PC-9 (cell line): ENCODE data around the gene ST8SIA2.

Experiments
- EZH2 ChIP-seq: fragments of 200-600 bp; sonication (generic); IDR thresholded peaks from 2 replicates; pipeline ENCODE4 v1.8.0; 2017; ENCODE audit warnings: antibody characterized with exemption, low read depth
- TF ChIP-seq, protein P1 (sequence below): fragments of 200-600 bp; sonication (generic); conservative IDR thresholded peaks from 2 replicates; pipeline ENCODE4 v1.6.1; 2017; ENCODE audit warnings: mixed run types, antibody characterized with exemption, mild to moderate bottlenecking, moderate library complexity

DNA sequence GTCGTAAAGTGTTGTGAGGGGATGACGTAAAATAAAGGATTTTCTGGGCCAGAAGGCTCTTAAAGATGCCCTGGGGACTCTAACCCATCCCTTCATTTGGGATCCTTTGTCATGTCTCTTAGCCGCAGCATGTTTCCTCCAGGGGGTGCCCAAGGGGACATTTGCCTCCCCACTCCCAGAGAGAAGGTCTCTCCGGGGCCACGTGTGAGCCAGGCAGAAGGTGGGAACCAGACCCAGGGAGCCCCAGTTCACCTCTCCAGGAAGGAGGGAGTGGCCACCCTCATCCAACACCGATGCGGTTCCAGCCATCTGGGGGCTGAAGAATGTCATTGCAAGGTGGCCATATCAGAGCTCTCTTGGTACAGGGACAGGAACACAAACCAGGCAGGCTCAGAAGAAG lies 25.2 kb downstream of the ST8SIA2 start:
- TF ChIP-seq, protein P1, sequence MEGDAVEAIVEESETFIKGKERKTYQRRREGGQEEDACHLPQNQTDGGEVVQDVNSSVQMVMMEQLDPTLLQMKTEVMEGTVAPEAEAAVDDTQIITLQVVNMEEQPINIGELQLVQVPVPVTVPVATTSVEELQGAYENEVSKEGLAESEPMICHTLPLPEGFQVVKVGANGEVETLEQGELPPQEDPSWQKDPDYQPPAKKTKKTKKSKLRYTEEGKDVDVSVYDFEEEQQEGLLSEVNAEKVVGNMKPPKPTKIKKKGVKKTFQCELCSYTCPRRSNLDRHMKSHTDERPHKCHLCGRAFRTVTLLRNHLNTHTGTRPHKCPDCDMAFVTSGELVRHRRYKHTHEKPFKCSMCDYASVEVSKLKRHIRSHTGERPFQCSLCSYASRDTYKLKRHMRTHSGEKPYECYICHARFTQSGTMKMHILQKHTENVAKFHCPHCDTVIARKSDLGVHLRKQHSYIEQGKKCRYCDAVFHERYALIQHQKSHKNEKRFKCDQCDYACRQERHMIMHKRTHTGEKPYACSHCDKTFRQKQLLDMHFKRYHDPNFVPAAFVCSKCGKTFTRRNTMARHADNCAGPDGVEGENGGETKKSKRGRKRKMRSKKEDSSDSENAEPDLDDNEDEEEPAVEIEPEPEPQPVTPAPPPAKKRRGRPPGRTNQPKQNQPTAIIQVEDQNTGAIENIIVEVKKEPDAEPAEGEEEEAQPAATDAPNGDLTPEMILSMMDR = no peak
- TF ChIP-seq EZH2 = no peak
